ENCODE data around the gene AIP.

AIP gene

GRCh38 chr11:67440229-67441097 lies 42.4 kb upstream of the AIP start:
- ChIA-PET CTCF (interaction anchor here (0.7 to 1.4 kb wide), 4 partner anchors 12 to 39 kb away, joined by 3 to 4 read pairs (median 3); partner anchors contain the start of genes PPP1CA, RPS6KB2 and TBC1D10C), POLR2A (interaction anchor here (0.5 kb wide), 1 partner anchor 89 kb away, joined by 3 read pairs; no protein-coding TSS in a partner anchor)
- no peak for DNase-seq (ENCODE audit: extremely low spot score)
- no peak for TF ChIP-seq CTCF (IDR thresholded peaks at IDR 0.05; ENCODE audit: control extremely low read depth, extremely low read depth, low read depth, missing control alignments)

- ChIA-PET POLR2A (interaction anchor here (0.5 to 0.8 kb wide), 2 partner anchors 10 to 90 kb away, joined by 3 read pairs; no protein-coding TSS in a partner anchor), CTCF (interaction anchor here (0.7 to 1.4 kb wide), 5 partner anchors 12 to 40 kb away, joined by 3 to 4 read pairs (median 3); partner anchors contain the start of genes PPP1CA, RPS6KB2, TBC1D10C and TMEM134)
- no peak for TF ChIP-seq CTCF (IDR thresholded peaks at IDR 0.05; ENCODE audit: control extremely low read depth, extremely low read depth, low read depth, missing control alignments)
- DNase-seq (ENCODE audit: extremely low spot score) = no peak
Observed at GRCh38 chr11:67441098-67441563, 41.7 kb upstream of the AIP start.

- DNase-seq (ENCODE audit: extremely low spot score) = no peak
- TF ChIP-seq CTCF (IDR thresholded peaks at IDR 0.05; ENCODE audit: control extremely low read depth, extremely low read depth, low read depth, missing control alignments) = no peak
- POLR2A ChIA-PET = interaction anchor here (0.8 kb wide), 1 partner anchor 10 kb away, joined by 3 read pairs; no protein-coding TSS in a partner anchor
- CTCF ChIA-PET = interaction anchor here (0.7 to 1.4 kb wide), 3 partner anchors 13 to 40 kb away, joined by 3 to 4 read pairs (median 3); partner anchors contain the start of genes PPP1CA, RPS6KB2 and TMEM134
Observed at GRCh38 chr11:67441731-67442351, 41.0 kb upstream of the AIP start.

GRCh38 chr11:67442504-67443404 lies 40.1 kb upstream of the AIP start:
- POLR2A ChIA-PET = interaction anchor here (0.6 kb wide), 3 partner anchors 9 to 63 kb away, joined by 3 to 4 read pairs (median 3); partner anchors contain the start of gene PITPNM1

GRCh38 chr11:67445515-67445914 lies 37.3 kb upstream of the AIP start:
- DNase-seq (ENCODE audit: extremely low spot score) = no peak
- TF ChIP-seq CTCF (IDR thresholded peaks at IDR 0.05; ENCODE audit: control extremely low read depth, extremely low read depth, low read depth, missing control alignments) = no peak
- POLR2A ChIA-PET = no interaction called here
- CTCF ChIA-PET = interaction anchor here (0.9 to 1.3 kb wide), 3 partner anchors 9 to 23 kb away, joined by 3 read pairs; partner anchors contain the start of gene CABP4

More at GRCh38 chr11:67442504-67443404, 40.1 kb upstream of the AIP start:
- TF ChIP-seq CTCF (IDR thresholded peaks at IDR 0.05; ENCODE audit: control extremely low read depth, extremely low read depth, low read depth, missing control alignments) = no peak
- DNase-seq (ENCODE audit: extremely low spot score) = no peak
- CTCF ChIA-PET = interaction anchor here (1.0 to 1.2 kb wide), 2 partner anchors 41 to 89 kb away, joined by 3 read pairs; partner anchors contain the start of genes POLD4 and PPP1CA

Data from GM10248 (cell line).